ENCODE results near the gene CAT.

Gene CAT

DNA sequence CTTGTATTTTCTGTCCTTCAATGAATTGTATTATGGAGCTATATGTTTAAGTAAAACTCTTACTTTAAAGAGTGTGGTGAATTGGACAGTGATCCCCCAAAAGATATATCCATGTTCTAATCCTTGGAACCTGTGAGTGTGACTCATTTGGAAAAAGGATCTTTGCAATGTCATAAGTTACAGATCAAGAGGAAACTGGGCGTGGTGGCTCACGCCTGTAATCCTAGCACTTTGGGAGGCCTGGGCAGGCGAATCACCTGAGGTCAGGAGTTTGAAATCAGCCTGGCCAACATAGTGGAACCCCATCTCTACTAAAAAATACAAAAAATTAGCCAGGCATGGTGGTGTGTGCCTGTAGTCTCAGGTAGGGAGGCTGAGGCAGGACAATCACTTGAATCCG, 38.1 kb downstream of the CAT start:
- H4K20me1 ChIP-seq (ENCODE audit: low read depth, low read length) = no peaks in the 10 kb centered on the region
- no peak overlapping the region for H3K27ac ChIP-seq (ENCODE audit: low read depth, low read length)
- no peak overlapping the region for H3K4me3 ChIP-seq (ENCODE audit: insufficient read depth, low read length, poor library complexity, severe bottlenecking)
- no peak for TF ChIP-seq EZH2phosphoT487 (conservative IDR thresholded peaks at IDR 0.05; ENCODE audit: low read length)
- TF ChIP-seq, protein P1, sequence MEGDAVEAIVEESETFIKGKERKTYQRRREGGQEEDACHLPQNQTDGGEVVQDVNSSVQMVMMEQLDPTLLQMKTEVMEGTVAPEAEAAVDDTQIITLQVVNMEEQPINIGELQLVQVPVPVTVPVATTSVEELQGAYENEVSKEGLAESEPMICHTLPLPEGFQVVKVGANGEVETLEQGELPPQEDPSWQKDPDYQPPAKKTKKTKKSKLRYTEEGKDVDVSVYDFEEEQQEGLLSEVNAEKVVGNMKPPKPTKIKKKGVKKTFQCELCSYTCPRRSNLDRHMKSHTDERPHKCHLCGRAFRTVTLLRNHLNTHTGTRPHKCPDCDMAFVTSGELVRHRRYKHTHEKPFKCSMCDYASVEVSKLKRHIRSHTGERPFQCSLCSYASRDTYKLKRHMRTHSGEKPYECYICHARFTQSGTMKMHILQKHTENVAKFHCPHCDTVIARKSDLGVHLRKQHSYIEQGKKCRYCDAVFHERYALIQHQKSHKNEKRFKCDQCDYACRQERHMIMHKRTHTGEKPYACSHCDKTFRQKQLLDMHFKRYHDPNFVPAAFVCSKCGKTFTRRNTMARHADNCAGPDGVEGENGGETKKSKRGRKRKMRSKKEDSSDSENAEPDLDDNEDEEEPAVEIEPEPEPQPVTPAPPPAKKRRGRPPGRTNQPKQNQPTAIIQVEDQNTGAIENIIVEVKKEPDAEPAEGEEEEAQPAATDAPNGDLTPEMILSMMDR (IDR thresholded peaks at IDR 0.05; ENCODE audit: insufficient read depth, low read length, poor library complexity, severe bottlenecking) = no peak
- H3K36me3 ChIP-seq (ENCODE audit: low read length) = no peaks in the 10 kb centered on the region
- H3K9ac ChIP-seq (ENCODE audit: low read length) = no peak overlapping the region
- H3K9me2 ChIP-seq (replicated peaks; ENCODE audit: insufficient read depth, low read length) = no peaks in the 10 kb centered on the region
- H3F3A ChIP-seq (ENCODE audit: insufficient read depth) = no peaks in the 10 kb centered on the region
- H3K79me2 ChIP-seq (ENCODE audit: insufficient read depth, low read length) = no peaks in the 10 kb centered on the region
- no peaks in the 10 kb centered on the region for H3K27me3 ChIP-seq (ENCODE audit: low read length)
- H2AFZ ChIP-seq (ENCODE audit: low read depth, low read length, severe bottlenecking) = no peak overlapping the region
- no peaks in the 10 kb centered on the region for H3K9me3 ChIP-seq (ENCODE audit: insufficient read depth, low read length)
- H3K4me2 ChIP-seq (ENCODE audit: low read depth, low read length, poor library complexity, severe bottlenecking) = no peak overlapping the region

DNA sequence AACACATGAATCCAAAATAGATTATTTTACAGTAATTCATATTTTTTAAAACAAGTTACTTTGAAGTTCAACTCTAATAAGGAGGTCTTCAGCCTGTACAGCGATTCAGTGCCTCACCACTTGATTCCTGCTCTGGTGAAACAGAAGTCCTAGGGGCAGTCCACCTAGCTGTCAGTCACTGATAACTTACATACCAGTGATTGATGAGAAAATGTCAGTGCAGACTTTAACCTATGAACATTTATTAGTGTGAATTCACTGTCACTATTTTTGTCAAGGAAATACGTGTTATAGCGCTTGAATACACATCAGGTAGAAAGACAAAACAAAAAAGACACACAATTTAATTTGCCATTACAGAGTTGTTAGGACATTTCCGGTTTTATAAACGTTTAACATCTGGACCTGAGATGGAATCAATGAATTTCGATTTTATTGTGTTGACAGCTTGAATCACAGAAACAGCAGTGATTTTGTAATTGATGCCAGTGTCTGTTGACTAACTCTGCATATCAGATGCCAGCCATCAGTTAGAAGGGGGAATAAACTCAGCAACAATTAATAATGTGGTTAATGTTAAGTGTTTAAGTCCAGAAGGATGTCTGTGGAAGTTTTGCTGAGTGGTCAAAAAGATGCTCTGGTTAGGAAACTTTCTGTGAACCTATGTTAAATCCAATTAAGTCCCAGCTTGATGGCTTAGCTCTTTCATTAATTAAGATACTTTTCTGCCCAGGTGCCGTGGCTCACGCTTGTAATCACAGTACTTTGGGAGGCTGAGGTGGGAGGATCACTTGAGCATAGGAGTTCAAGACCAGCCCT, 40.3 kb downstream of the CAT start:
- H3K4me2 ChIP-seq (ENCODE audit: low read depth, low read length, poor library complexity, severe bottlenecking) = no peak overlapping the region
- H3K27ac ChIP-seq (ENCODE audit: low read depth, low read length) = no peak overlapping the region
- no peaks in the 10 kb centered on the region for H3K9me3 ChIP-seq (ENCODE audit: insufficient read depth, low read length)
- H4K20me1 ChIP-seq (ENCODE audit: low read depth, low read length) = no peaks in the 10 kb centered on the region
- H3K27me3 ChIP-seq (ENCODE audit: low read length) = no peaks in the 10 kb centered on the region
- no peaks in the 10 kb centered on the region for H3F3A ChIP-seq (ENCODE audit: insufficient read depth)
- no peaks in the 10 kb centered on the region for H3K79me2 ChIP-seq (ENCODE audit: insufficient read depth, low read length)
- H3K9ac ChIP-seq (ENCODE audit: low read length) = no peak overlapping the region
- no peak for TF ChIP-seq EZH2phosphoT487 (conservative IDR thresholded peaks at IDR 0.05; ENCODE audit: low read length)
- TF ChIP-seq, protein P1 (IDR thresholded peaks at IDR 0.05; ENCODE audit: insufficient read depth, low read length, poor library complexity, severe bottlenecking) = no peak
- H3K36me3 ChIP-seq (ENCODE audit: low read length) = no peaks in the 10 kb centered on the region
- no peaks in the 10 kb centered on the region for H3K9me2 ChIP-seq (replicated peaks; ENCODE audit: insufficient read depth, low read length)
- no peak overlapping the region for H2AFZ ChIP-seq (ENCODE audit: low read depth, low read length, severe bottlenecking)
- H3K4me3 ChIP-seq (ENCODE audit: insufficient read depth, low read length, poor library complexity, severe bottlenecking) = no peak overlapping the region

DNA sequence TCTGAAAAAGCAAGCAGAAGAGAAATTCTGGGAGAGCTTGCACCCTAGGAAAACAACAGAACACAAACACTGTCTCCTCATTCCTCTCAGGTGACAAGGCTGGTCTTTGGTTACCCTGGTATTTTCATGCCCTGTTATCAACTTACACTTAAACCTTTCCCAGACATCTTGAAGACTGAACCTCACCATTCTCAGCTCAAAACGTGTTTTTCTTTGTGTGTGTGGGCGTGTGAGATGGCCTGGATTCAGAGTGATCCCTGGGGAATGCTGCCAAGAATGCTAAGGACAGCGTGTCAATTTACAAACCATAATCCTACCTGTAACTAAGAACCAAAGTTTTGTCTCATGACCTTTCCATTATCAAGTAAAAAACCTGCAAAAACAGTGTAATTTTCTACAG, 41.6 kb downstream of the CAT start:
- Histone ChIP-seq H3K27me3 (ENCODE audit: low read length) (no peaks in the 10 kb centered on the region), H3K27ac (ENCODE audit: low read depth, low read length) (no peak overlapping the region), H3K79me2 (ENCODE audit: insufficient read depth, low read length) (no peaks in the 10 kb centered on the region), H3K9ac (ENCODE audit: low read length) (no peak overlapping the region), H3F3A (ENCODE audit: insufficient read depth) (no peaks in the 10 kb centered on the region), H2AFZ (ENCODE audit: low read depth, low read length, severe bottlenecking) (no peak overlapping the region), H3K4me3 (ENCODE audit: insufficient read depth, low read length, poor library complexity, severe bottlenecking) (no peak overlapping the region), H3K9me2 (replicated peaks; ENCODE audit: insufficient read depth, low read length) (no peaks in the 10 kb centered on the region), H3K9me3 (ENCODE audit: insufficient read depth, low read length) (no peaks in the 10 kb centered on the region), H3K36me3 (ENCODE audit: low read length) (no peaks in the 10 kb centered on the region), H3K4me2 (ENCODE audit: low read depth, low read length, poor library complexity, severe bottlenecking) (no peak overlapping the region), H4K20me1 (ENCODE audit: low read depth, low read length) (no peaks in the 10 kb centered on the region)
- no peak for TF ChIP-seq EZH2phosphoT487 (conservative IDR thresholded peaks at IDR 0.05; ENCODE audit: low read length)
- TF ChIP-seq, protein P1 (IDR thresholded peaks at IDR 0.05; ENCODE audit: insufficient read depth, low read length, poor library complexity, severe bottlenecking) = no peak
